ENCODE measurements around the gene FNIP2.

The FNIP2 gene

GRCh38 chr4:158775091-158775651 is 6.3 kb downstream of the FNIP2 start:
- Mint-ChIP-seq H3K27me3 (peaks cover 46% of the 10 kb centered on the region in 2 donors), H3K36me3 (no peaks in the 10 kb centered on the region), H3K9me3 (no peaks in the 10 kb centered on the region), H3K27ac (no peak overlapping the region), H3K4me3 (no peak overlapping the region), H3K4me1 (peaks cover 6 to 7% of the 10 kb centered on the region in 2 donors)
- no peak for ATAC-seq (replicated peaks)
- DNase-seq, result no peak

GRCh38 chr4:158776106-158776505 is 7.3 kb downstream of the FNIP2 start:
- Mint-ChIP-seq H3K9me3 (no peaks in the 10 kb centered on the region), H3K27me3 (peaks cover 46% of the 10 kb centered on the region in 2 donors), H3K27ac (no peak overlapping the region), H3K4me3 (no peak overlapping the region), H3K4me1 (peaks cover 6 to 7% of the 10 kb centered on the region in 2 donors), H3K36me3 (no peaks in the 10 kb centered on the region)
- ATAC-seq (replicated peaks), result no peak
- DNase-seq, result no peak

- no peak for DNase-seq
- Mint-ChIP-seq H3K4me3 (no peak overlapping the region), H3K9me3 (no peaks in the 10 kb centered on the region), H3K36me3 (no peaks in the 10 kb centered on the region), H3K27me3 (peaks cover 41 to 46% of the 10 kb centered on the region in 2 donors), H3K27ac (no peak overlapping the region), H3K4me1 (peaks cover 6 to 7% of the 10 kb centered on the region in 2 donors)
- peak; percentile 31 to 53 for ATAC-seq (replicated peaks)
Observed at GRCh38 chr4:158777423-158778155, 8.8 kb downstream of the FNIP2 start.

GRCh38 chr4:158778156-158778711 is 9.4 kb downstream of the FNIP2 start:
- H3K27ac Mint-ChIP-seq, result no peak overlapping the region
- peaks cover 6 to 7% of the 10 kb centered on the region in 2 donors for H3K4me1 Mint-ChIP-seq
- no peaks in the 10 kb centered on the region for H3K9me3 Mint-ChIP-seq
- peaks cover 39 to 46% of the 10 kb centered on the region in 2 donors for H3K27me3 Mint-ChIP-seq
- ATAC-seq (replicated peaks) (peak; percentile 98 to 99), DNase-seq (no peak)
- no peaks in the 10 kb centered on the region for H3K36me3 Mint-ChIP-seq
- H3K4me3 Mint-ChIP-seq, result no peak overlapping the region

GRCh38 chr4:158778712-158779111 is 9.9 kb downstream of the FNIP2 start:
- Mint-ChIP-seq H3K27ac (no peak overlapping the region), H3K9me3 (no peaks in the 10 kb centered on the region), H3K27me3 (peaks cover 42 to 48% of the 10 kb centered on the region in 2 donors), H3K36me3 (no peaks in the 10 kb centered on the region), H3K4me3 (no peak overlapping the region), H3K4me1 (peaks cover 7 to 10% of the 10 kb centered on the region in 2 donors)
- no peak for ATAC-seq (replicated peaks)
- DNase-seq, result no peak

GRCh38 chr4:158781963-158782362 is 13.1 kb downstream of the FNIP2 start:
- H3K9me3 Mint-ChIP-seq, result no peaks in the 10 kb centered on the region
- no peak overlapping the region for H3K4me3 Mint-ChIP-seq
- no peak for ATAC-seq (replicated peaks)
- peaks cover 49 to 66% of the 10 kb centered on the region in 2 donors for H3K27me3 Mint-ChIP-seq
- no peak overlapping the region for H3K27ac Mint-ChIP-seq
- H3K36me3 Mint-ChIP-seq, result no peaks in the 10 kb centered on the region
- no peak for DNase-seq
- H3K4me1 Mint-ChIP-seq, result peaks cover 8 to 22% of the 10 kb centered on the region in 2 donors

GRCh38 chr4:158782551-158783360 is 13.9 kb downstream of the FNIP2 start:
- no peaks in the 10 kb centered on the region for H3K36me3 Mint-ChIP-seq
- no peak overlapping the region for H3K27ac Mint-ChIP-seq
- peaks cover 9 to 21% of the 10 kb centered on the region in 2 donors for H3K4me1 Mint-ChIP-seq
- no peaks in the 10 kb centered on the region for H3K9me3 Mint-ChIP-seq
- ATAC-seq (replicated peaks) (no peak), DNase-seq (no peak)
- no peak overlapping the region for H3K4me3 Mint-ChIP-seq
- H3K27me3 Mint-ChIP-seq, result peaks cover 54 to 73% of the 10 kb centered on the region in 2 donors

GRCh38 chr4:158783785-158784184 is 15.0 kb downstream of the FNIP2 start:
- Mint-ChIP-seq H3K9me3 (no peaks in the 10 kb centered on the region), H3K4me3 (no peak overlapping the region), H3K27ac (no peak overlapping the region), H3K27me3 (peaks cover 65 to 83% of the 10 kb centered on the region in 2 donors), H3K4me1 (peaks cover 5 to 15% of the 10 kb centered on the region in 2 donors), H3K36me3 (no peaks in the 10 kb centered on the region)
- ATAC-seq (replicated peaks) (no peak), DNase-seq (no peak)

GRCh38 chr4:158785718-158786117 is 16.9 kb downstream of the FNIP2 start:
- no peak for ATAC-seq (replicated peaks)
- no peak overlapping the region for H3K27ac Mint-ChIP-seq

GRCh38 chr4:158786121-158786601 is 17.3 kb downstream of the FNIP2 start:
- no peak for ATAC-seq (replicated peaks)
- no peak overlapping the region for H3K4me3 Mint-ChIP-seq
- H3K27ac Mint-ChIP-seq, result no peak overlapping the region
- peaks cover 60 to 77% of the 10 kb centered on the region in 2 donors for H3K27me3 Mint-ChIP-seq
- peaks cover 5 to 15% of the 10 kb centered on the region in 2 donors for H3K4me1 Mint-ChIP-seq
- no peaks in the 10 kb centered on the region for H3K36me3 Mint-ChIP-seq
- DNase-seq, result no peak
- no peaks in the 10 kb centered on the region for H3K9me3 Mint-ChIP-seq

More at GRCh38 chr4:158785718-158786117, 16.9 kb downstream of the FNIP2 start:
- no peaks in the 10 kb centered on the region for H3K9me3 Mint-ChIP-seq
- peaks cover 5 to 15% of the 10 kb centered on the region in 2 donors for H3K4me1 Mint-ChIP-seq
- DNase-seq, result no peak
- peaks cover 64 to 82% of the 10 kb centered on the region in 2 donors for H3K27me3 Mint-ChIP-seq
- peak overlapping the region in 1 of 2 donors; percentile 30 for H3K4me3 Mint-ChIP-seq
- H3K36me3 Mint-ChIP-seq, result no peaks in the 10 kb centered on the region

GRCh38 chr4:158786955-158787354 is 18.1 kb downstream of the FNIP2 start:
- no peak for DNase-seq
- ATAC-seq (replicated peaks), result no peak
- Mint-ChIP-seq H3K27me3 (peaks cover 63 to 75% of the 10 kb centered on the region in 2 donors), H3K4me1 (peaks cover 5 to 15% of the 10 kb centered on the region in 2 donors), H3K27ac (no peak overlapping the region), H3K36me3 (no peaks in the 10 kb centered on the region), H3K4me3 (no peak overlapping the region), H3K9me3 (no peaks in the 10 kb centered on the region)

- ATAC-seq (replicated peaks) (peak in 1 of 2 donors; percentile 42), DNase-seq (no peak)
- no peak overlapping the region for H3K4me3 Mint-ChIP-seq
- H3K4me1 Mint-ChIP-seq, result peaks cover 5 to 19% of the 10 kb centered on the region in 2 donors
- peak overlapping the region; percentile 51 for H3K27ac Mint-ChIP-seq
- no peaks in the 10 kb centered on the region for H3K36me3 Mint-ChIP-seq
- H3K9me3 Mint-ChIP-seq, result no peaks in the 10 kb centered on the region
- H3K27me3 Mint-ChIP-seq, result peaks cover 62 to 75% of the 10 kb centered on the region in 2 donors
Observed at GRCh38 chr4:158787709-158788475, 19.1 kb downstream of the FNIP2 start.

- Mint-ChIP-seq H3K27me3 (peaks cover 59 to 75% of the 10 kb centered on the region in 2 donors), H3K4me1 (peaks cover 6 to 23% of the 10 kb centered on the region in 2 donors), H3K9me3 (no peaks in the 10 kb centered on the region), H3K36me3 (no peaks in the 10 kb centered on the region), H3K27ac (no peak overlapping the region), H3K4me3 (no peak overlapping the region)
- no peak for ATAC-seq (replicated peaks)
- DNase-seq, result no peak
Observed at GRCh38 chr4:158788516-158788915, 19.7 kb downstream of the FNIP2 start.
